Measurements from ENCODE around the gene AHSP.
"Not testable (repeated sequence)": the region's sequence is repeated elsewhere in the genome, so short reads cannot be mapped to it uniquely, and the experiment has no call there.

AHSP gene, protein sequence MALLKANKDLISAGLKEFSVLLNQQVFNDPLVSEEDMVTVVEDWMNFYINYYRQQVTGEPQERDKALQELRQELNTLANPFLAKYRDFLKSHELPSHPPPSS

DNA sequence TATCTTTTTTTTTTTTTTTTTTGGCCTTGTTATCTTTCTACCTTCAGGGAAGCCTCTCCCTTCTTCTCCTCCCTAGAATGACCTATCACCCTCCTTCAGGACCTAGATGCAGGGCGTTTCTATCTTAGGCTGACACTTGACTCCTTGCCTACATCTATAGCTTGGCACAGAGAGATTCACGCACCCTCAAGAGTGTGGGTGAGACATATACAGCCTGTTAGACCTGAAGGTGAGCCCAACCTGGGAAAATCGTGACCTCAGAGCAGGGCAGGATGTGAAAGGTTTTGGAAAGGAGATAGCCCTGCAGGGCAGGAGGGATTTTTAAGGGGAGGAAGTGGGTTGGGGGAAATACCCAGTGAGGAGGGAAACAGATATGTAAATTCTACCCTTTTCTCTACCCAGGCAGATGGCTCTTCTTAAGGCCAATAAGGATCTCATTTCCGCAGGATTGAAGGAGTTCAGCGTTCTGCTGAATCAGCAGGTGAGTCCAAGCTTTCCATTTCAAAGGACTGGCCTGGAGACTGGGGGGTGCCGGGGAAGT, at the start of gene AHSP:
TSS of gene AHSP (plus strand) at position 167 of the 541 bp plus-strand sequence. CDS start at position 407, 240 bp downstream.
- no peak for DNase-seq (ENCODE audit: low read depth in 2 of 2)

DNA sequence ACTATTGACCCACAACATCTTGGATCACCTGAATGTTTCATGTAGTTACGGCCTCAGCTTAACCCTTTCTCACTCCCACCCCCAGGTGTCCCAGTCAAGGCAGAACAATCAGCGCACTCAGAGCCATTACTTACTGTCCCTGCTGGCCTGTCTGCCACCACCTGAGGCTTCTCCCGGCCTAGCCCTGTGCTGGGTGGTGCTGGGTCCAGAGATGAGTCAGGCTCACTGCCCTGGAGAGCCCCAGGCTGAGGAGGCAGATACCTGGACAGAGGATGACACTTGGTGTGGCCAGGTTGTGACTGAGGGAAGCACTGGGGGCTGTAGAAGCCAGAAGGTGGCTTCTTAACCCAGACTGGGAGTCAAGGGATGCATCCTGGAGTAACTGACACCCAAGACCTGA, 48.7 kb upstream of the AHSP start:
- DNase-seq (ENCODE audit: low read depth in 2 of 2), result no peak

DNA sequence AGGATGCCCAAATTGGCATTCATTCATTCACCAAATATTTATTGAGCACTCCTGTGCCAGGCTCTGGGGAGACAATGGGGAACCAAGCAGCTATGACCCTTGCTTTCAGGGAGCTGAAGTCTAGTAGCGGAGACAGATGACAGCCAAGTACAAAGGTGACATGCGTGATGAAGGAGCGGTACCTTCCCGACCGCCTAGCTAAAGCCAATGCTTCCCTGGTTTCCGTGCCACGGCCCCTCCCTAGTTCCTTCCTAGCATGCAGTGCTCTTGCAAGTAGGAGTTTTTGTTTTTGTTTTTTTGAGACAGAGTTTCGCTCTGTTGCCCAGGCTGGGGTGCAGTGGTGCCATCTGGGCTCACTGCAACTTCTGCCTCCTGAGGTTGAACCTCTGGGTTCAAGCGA, 47.9 kb upstream of the AHSP start:
- no peak for DNase-seq (ENCODE audit: low read depth in 2 of 2)

DNA sequence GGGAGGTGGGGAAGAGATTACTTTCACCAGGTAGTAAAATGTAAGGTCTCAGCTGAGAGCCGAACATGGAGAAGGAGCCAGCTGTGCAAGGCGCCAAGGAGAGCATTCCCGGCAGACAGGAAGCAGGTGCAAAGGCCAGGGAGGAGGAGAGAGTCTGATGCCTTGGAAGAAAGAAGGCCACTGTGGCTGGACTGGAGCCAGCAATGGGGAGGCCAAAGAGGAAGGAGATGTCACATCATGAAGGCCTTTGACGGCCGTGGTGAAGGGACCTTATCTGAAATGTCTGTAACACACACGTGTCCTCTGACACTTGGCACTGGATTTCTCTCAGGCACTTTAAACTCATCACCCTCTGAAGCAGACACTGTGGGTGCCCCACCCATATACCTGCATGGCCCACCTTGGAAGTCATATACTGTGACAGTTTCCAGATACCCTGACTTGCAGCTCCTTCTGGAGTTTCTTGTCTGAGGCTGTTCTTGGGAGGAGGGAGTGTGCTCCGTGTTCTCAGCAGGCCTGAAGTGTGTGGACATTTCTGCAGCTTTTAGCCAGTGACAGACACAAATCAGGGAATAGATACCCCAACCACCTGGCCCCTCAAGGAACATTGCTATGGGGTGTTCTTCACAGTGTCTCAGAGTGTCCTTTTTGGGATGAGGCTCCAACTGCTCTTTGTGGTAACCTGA, 46.7 kb upstream of the AHSP start:
- no peak for DNase-seq (ENCODE audit: low read depth in 2 of 2)

DNA sequence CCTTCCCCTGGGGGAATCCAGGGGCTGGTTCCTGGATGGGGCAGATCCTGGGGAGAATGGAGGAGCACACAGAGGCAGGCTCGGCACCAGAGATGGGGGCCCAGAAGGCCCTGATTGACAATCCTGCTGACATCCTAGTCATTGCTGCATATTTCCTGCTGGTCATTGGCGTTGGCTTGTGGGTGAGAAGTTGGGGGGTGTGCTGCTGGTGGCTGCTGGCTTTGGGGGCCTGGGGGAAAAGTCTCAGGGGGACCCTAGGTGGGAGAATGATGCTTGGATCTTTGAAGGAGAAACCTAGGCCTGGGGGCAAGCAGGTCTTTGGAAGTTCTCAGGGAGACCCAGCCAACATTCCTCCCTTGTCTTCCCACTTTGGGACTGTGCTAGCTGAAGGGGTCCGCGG, 44.6 kb upstream of the AHSP start, which contains the start of gene SLC5A2:
TSS of gene SLC5A2 (plus strand) at position 43 of the 400 bp plus-strand sequence. CDS start at position 57, 14 bp downstream.
- DNase-seq (ENCODE audit: low read depth in 2 of 2), result no peak

DNA sequence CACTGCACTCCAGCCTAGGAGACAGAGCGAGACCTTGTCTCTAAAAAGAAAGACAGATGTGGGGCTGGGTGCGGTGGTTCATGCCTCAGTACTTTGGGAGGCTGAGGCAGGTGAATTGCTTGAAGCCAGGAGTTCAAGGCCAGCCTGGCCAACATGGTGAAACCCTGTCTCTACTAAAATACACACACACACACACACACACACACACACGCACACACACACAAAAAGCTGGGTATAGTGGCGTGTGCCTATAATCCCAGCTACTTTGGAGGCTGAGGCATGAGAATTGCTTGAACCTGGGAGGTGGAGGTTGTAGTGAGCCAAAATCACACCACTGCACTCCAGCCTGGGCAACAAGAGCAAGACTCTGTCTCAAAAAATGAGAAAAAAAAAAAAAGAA, 43.7 kb upstream of the AHSP start:
- not testable (repeated sequence) for DNase-seq (ENCODE audit: low read depth in 2 of 2)

DNA sequence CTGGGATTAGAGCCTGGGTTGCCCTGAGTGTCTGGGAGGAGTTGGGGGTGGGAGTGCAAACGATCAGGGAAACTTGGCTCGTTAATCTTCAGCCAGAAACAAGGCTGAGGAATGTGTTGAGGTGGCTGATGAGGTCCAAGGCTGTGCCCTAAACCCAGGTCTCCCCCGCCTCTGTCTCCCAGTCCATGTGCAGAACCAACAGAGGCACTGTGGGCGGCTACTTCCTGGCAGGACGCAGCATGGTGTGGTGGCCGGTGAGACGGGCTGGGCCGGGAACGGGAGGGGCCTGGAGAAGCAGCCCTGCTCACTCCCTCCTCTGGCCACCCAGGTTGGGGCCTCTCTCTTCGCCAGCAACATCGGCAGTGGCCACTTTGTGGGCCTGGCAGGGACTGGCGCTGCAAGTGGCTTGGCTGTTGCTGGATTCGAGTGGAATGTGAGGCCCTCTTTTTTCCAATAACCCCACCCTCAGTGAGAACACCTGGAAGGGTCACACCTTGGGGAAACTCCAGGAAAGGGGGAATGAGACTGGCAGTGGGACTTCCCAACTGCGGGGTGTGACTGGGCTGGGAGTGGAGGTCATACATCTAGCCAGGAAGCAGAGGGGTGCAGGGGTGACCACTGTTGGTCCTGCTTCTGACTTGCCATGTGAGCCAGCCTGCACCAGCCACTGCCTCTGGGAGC, 43.1 kb upstream of the AHSP start:
- no peak for DNase-seq (ENCODE audit: low read depth in 2 of 2)

DNA sequence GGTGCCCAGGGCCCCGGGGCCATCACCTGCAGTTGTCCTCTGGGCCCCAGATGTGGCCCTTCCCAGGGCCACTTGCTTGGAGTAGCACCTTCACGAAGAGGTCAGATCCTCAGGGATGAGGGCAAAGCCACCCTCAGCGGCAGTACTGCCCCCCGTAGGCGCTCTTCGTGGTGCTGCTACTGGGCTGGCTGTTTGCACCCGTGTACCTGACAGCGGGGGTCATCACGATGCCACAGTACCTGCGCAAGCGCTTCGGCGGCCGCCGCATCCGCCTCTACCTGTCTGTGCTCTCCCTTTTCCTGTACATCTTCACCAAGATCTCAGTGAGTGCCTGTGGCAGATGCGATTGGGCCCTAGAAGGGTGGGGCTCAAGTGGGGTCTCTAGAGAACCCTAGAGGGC, 42.1 kb upstream of the AHSP start:
- no peak for DNase-seq (ENCODE audit: low read depth in 2 of 2)

DNA sequence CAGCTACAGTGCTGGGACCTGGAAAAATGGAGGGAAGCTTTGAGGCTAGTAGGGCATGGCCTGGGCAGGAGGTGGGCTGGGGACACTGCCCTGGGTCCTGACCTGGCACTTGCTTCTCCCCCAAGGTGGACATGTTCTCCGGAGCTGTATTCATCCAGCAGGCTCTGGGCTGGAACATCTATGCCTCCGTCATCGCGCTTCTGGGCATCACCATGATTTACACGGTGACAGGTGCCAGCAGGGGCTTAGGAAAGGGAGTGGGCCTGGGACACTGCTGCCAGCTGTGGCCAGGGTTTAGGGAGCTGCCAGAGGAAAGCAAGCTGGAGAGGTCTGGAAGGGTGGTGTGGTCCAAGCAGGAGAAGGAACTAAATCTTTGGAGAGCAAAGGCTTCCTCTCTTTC, 41.7 kb upstream of the AHSP start:
- DNase-seq (ENCODE audit: low read depth in 2 of 2), result no peak

DNA sequence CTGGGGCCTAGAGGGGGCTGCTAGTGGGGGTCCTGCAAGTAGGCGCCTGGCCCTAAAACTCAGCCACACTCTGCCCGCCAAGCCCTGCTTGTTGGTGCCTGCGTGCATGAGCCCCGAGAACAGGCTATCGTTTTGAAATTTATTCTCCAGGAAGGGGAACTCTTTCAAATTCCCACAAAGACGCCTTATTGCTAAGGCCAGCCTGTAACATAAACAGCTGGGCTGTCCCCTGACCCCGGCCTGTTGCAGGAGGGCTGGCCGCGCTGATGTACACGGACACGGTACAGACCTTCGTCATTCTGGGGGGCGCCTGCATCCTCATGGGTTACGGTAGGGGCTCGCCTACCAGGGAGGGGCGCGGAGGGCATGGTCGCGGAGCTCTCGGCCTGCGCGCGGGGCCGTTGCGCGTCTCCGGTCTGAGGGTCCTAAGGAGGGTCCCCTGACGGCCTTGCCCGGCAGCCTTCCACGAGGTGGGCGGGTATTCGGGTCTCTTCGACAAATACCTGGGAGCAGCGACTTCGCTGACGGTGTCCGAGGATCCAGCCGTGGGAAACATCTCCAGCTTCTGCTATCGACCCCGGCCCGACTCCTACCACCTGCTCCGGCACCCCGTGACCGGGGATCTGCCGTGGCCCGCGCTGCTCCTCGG, 40.5 kb upstream of the AHSP start:
- no peak for DNase-seq (ENCODE audit: low read depth in 2 of 2)

DNA sequence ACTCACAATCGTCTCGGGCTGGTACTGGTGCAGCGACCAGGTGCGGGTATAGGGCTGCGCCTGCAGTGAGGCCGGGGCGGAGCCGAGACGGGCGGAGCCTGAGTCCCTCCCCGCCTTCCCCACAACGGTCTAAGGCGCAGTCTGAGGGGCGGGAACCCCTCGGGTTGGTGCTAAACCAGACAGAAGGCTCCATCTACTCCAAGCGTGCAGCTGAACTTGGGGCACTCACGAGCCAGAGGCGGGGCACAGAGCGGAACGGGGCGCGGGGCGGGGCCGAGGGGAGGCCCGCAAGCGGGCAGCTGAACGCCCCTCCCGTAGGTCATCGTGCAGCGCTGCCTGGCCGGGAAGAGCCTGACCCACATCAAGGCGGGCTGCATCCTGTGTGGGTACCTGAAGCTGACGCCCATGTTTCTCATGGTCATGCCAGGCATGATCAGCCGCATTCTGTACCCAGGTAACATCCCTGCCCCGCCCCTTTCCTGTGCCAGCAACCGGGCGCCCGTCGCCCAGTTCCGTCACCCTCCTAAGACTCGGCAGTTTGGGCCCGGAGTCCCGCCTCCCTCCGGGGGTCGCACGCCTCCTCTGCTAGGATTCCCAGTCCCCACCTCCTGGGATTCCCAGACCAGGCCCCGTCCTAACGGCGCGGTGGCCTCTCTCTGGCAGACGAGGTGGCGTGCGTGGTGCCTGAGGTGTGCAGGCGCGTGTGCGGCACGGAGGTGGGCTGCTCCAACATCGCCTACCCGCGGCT, 39.8 kb upstream of the AHSP start:
- DNase-seq (ENCODE audit: low read depth in 2 of 2), result peak; percentile 29 to 32

DNA sequence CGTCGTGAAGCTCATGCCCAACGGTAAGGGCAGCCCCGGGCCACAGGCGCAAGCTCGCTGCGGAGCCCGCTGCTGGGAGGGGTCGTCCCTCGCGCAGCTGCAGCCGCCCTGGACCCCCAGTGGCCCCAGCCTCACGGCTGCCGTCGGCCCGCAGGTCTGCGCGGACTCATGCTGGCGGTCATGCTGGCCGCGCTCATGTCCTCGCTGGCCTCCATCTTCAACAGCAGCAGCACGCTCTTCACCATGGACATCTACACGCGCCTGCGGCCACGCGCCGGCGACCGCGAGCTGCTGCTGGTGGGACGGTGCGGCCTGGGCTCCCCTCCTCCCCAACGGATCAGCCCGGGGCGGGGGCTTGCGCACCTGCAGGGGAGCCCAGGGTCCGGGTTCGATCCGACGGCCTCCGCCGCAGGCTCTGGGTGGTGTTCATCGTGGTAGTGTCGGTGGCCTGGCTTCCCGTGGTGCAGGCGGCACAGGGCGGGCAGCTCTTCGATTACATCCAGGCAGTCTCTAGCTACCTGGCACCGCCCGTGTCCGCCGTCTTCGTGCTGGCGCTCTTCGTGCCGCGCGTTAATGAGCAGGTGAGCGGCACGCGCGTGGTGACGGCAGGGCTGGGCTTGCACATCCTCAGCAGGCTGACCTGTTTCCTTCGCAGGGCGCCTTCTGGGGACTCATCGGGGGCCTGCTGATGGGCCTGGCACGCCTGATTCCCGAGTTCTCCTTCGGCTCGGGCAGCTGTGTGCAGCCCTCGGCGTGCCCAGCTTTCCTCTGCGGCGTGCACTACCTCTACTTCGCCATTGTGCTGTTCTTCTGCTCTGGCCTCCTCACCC, 39.0 kb upstream of the AHSP start:
- DNase-seq (ENCODE audit: low read depth in 2 of 2), result no peak

DNA sequence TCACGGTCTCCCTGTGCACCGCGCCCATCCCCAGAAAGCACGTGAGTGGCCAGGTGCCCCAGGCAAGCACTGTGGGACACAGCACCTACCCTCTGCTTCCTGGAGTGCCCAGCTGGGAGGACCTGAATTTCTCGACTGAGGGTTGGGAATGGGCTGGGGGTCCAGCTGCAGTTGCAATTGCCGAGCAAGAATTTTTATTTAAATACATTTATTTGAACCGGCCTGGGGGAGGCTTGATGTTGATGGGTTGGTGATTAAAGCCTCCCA, 38.5 kb upstream of the AHSP start:
- DNase-seq (ENCODE audit: low read depth in 2 of 2), result no peak

DNA sequence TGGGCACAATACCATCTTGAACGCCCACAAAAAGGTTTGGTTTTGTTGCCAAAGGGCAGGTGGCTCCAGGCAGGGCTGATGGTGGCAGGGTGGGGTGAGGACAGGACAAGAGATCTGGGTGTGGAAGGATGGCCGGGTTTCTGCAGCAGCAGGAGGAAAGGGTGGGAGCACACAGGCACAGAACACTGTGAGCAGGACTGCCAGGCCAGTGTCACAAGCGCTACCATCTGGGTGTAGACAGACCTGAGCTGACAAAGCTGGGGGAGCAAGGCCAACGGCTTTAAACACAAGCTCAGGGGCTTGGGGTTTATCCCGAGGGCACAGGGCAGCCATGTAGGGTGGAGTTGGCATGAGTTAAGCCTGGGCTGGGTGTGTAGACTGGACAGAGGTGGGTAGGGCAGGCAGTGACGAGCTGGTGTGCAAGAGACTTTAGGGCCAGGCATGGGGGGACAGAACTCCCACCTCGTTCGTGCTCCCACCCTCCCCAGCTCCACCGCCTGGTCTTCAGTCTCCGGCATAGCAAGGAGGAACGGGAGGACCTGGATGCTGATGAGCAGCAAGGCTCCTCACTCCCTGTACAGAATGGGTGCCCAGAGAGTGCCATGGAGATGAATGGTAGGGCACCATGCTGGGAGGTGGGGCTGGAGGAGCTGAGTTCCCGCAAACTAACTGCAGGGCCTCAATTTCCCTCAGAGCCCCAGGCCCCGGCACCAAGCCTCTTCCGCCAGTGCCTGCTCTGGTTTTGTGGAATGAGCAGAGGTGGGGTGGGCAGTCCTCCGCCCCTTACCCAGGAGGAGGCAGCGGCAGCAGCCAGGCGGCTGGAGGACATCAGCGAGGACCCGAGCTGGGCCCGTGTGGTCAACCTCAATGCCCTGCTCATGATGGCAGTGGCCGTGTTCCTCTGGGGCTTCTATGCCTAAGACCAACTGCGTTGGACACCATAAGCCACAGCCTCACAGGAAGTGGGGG, 37.8 kb upstream of the AHSP start:
- DNase-seq (ENCODE audit: low read depth in 2 of 2), result no peak

DNA sequence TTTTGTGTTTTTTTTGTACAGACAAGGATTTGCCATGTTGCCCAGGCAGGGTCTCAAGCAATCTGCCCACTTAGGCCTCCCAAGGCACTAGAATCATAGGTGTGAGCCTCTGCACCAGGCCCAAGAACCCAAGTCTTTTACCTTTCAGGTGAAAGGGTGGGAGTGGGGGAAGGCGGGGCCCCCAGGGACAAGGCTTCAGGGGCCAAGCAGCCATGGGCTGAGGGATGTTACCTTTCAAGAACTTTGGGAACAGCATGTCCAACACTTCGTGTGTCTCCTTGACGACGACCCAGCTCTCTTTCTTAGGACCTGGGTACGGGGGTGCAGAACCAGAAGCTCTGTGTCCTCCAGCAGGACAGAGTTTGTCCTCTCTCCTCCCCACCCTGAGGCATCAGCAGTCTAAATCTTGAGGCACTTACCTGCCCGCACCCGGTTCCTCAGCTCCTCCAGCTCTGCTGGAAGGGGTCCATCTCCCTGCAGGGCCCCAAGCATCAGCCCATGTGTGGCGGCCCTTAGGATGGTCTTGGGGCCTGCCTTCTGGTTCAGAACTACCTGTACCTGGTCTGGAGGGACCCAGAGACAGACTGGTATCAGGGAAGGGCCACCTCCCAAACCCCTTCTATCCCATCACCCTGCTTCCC, 35.8 kb upstream of the AHSP start:
- no peak for DNase-seq (ENCODE audit: low read depth in 2 of 2)

DNA sequence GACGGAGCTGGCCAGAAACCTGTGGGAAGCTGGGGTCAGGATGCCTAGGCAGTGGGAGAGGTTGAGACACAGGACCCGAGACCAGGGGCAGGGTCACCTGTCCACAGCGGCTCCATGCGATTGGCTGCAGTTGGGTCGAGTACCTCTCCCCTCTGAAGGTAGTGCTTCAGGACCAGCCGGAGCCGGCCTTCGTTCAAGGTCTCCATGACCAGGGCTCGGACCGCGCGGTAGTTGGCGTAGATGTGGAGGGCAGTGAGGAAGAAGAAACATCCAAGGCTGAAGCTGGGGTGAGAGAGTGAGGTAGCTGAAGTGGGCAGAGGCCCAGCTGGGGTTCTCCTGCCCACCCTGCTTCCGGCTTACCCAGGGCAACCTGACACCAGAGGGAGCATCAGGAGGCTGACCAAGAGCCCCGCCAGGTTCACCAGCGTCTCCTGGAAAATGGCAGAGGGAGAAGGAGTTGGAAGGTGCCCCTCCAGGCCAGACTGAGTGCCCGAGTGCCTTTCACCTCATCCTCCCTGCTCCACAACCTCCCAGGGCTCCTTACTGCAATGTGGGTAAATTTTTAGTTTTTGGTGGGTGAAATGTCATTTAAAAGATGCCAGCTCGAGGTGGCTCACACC, 34.1 kb upstream of the AHSP start:
- DNase-seq (ENCODE audit: low read depth in 2 of 2), result no peak

DNA sequence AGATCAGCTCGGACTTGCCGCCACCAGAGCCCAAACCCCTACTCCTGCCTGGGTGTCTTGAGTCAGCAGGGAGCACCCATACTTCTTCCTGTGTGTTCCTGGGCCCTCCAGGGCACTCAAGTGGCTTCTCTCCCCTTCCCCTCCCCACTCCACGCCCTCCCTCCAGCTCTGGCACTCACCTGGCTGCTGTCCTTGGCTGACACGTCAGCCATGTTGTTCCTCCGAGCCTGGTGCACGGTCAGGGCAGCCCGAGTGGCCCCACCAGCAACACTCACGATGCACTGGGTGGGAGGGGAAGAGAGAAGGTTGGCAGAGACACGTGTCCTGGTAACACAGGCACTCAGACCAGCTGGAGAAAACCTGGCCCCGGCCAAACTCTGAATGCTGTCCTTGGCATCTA, 31.0 kb upstream of the AHSP start:
- no peak for DNase-seq (ENCODE audit: low read depth in 2 of 2)

DNA sequence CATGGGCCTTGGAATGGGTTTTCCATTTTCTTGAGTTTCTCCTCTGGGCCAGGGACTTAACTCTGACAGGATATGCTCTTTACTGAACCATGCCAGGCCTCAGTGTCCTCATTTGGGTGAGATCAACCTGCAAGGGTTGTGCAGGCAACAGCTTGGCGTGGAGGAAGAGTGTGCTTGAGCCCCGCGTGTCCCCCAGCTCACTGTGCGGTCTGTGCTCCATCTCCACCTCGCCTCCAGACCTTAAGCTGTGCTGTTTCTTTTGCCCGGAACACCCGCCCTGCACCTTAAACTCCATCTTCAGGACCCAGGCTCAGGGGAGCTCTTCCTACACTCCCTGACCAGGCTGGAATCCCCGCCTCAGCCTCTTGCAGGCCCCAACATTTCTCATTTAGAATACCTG, 29.2 kb upstream of the AHSP start:
- DNase-seq (ENCODE audit: low read depth in 2 of 2), result no peak

DNA sequence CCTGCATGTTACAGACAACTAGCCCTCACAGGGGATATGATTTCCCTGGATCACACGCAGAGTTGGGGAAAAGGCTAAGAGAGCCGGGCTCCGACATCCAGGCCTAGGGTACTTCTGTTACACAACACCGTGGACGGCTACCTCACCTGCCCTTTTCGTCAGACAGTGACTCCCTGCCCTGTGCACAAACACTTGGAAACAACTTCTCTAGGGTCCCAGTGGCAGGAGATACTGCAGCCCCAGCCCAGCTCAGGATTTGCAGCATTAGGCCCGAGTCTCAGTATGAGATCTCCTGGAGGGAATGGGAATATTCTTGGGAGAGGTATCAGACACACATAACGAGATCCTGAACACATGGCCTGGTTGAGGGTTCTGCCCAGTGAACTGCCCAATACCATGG, 27.8 kb upstream of the AHSP start:
- DNase-seq (ENCODE audit: low read depth in 2 of 2), result no peak

Data from stimulated activated CD4-positive, alpha-beta T cell treated with anti-CD3 and anti-CD28 coated beads, Interleukin-12 subunit alpha, Interleukin-12 subunit beta, amount 100 ng/mL, for 24 hours (primary cell).